WTC11 (cell line): ENCODE measurements around the gene SLC49A3. TPM values are rescaled to one million over a fixed set of nuclear protein-coding genes. Genes with fewer than 3 reads are reported as not detected.

ENCODE experiments used
- ATAC-seq: fragments of 200-7000 bp; cut with Tn5 transposase; 2 replicates; pipeline ENCODE4 v1.10.0; 2021; ENCODE audit warnings: mild to moderate bottlenecking, moderate library complexity
- CTCF ChIA-PET: fragments of 300-600 bp; sonication (Branson Sonifier 250); formaldehyde crosslinking; loops from one replicate; lab custom pipeline; 2021; ENCODE audit warnings: antibody characterized with exemption; lab: Charles Lee
- POLR2A ChIA-PET: fragments of 350-600 bp; sonication (Branson Sonifier 250); formaldehyde crosslinking; loops from one replicate; lab custom pipeline; 2021; ENCODE audit warnings: antibody characterized with exemption; lab: Charles Lee
- DNase-seq: peaks from one replicate; pipeline ENCODE4 v3.0.0; 2021; ENCODE audit warnings: low spot score
- H3K27ac Mint-ChIP-seq: 2 replicates; pipeline ENCODE4 v1.8.0; 2021; ENCODE audit warnings: mixed read lengths
- H3K27me3 Mint-ChIP-seq: 2 replicates; pipeline ENCODE4 v1.8.0; 2021; ENCODE audit warnings: low read depth, mild to moderate bottlenecking, moderate library complexity, mixed read lengths
- H3K36me3 Mint-ChIP-seq: 2 replicates; pipeline ENCODE4 v1.8.0; 2021; ENCODE audit warnings: mixed read lengths
- H3K4me1 Mint-ChIP-seq: 2 replicates; pipeline ENCODE4 v1.8.0; 2022; ENCODE audit warnings: mixed read lengths
- H3K4me3 Mint-ChIP-seq: 2 replicates; pipeline ENCODE4 v1.8.0; 2021; ENCODE audit warnings: mild to moderate bottlenecking, moderate library complexity, mixed read lengths
- H3K9me3 Mint-ChIP-seq: 2 replicates; pipeline ENCODE4 v1.8.0; 2021; ENCODE audit warnings: mixed read lengths
- ARID4B ChIP-seq: sonication (generic); formaldehyde crosslinking; IDR thresholded peaks from 2 replicates; pipeline ENCODE4 v1.8.0; 2023; ENCODE audit warnings: missing genetic modification reagents, mild to moderate bottlenecking, borderline replicate concordance
- CDX4 ChIP-seq: fragments of 250-450 bp; sonication (Bioruptor Pico); IDR thresholded peaks from 2 replicates; pipeline ENCODE4 v1.9.0; 2021; ENCODE audit warnings: moderate library complexity, mild to moderate bottlenecking, inconsistent platforms, borderline replicate concordance
- CREB1 ChIP-seq: sonication (generic); formaldehyde crosslinking; IDR thresholded peaks from 2 replicates; pipeline ENCODE4 v1.8.0; 2023; ENCODE audit warnings: mild to moderate bottlenecking, missing genetic modification reagents
- ELF4 ChIP-seq: sonication (generic); formaldehyde crosslinking; IDR thresholded peaks from 2 replicates; pipeline ENCODE4 v1.8.1; 2022; ENCODE audit warnings: low read depth, mild to moderate bottlenecking, moderate library complexity, missing genetic modification reagents
- FOXJ3 ChIP-seq: sonication (generic); formaldehyde crosslinking; IDR thresholded peaks from 2 replicates; pipeline ENCODE4 v1.9.0; 2021; ENCODE audit warnings: missing genetic modification reagents, mild to moderate bottlenecking, borderline replicate concordance
- FOXK1 ChIP-seq: sonication (generic); formaldehyde crosslinking; IDR thresholded peaks from 2 replicates; pipeline ENCODE4 v1.8.0; 2022; ENCODE audit warnings: mild to moderate bottlenecking, moderate library complexity, missing genetic modification reagents
- FOXP1 ChIP-seq: sonication (generic); formaldehyde crosslinking; IDR thresholded peaks from 2 replicates; pipeline ENCODE4 v1.8.0; 2022; ENCODE audit warnings: missing genetic modification reagents, mild to moderate bottlenecking, moderate library complexity, borderline replicate concordance
- JAZF1 ChIP-seq: fragments of 250-450 bp; sonication (Bioruptor Pico); IDR thresholded peaks from 2 replicates; pipeline ENCODE4 v1.9.0; 2021; ENCODE audit warnings: moderate library complexity, mild to moderate bottlenecking, inconsistent platforms
- MAX ChIP-seq: sonication (generic); formaldehyde crosslinking; IDR thresholded peaks from 2 replicates; pipeline ENCODE4 v1.8.0; 2022; ENCODE audit warnings: mild to moderate bottlenecking, missing genetic modification reagents
- NFYB ChIP-seq: sonication (generic); formaldehyde crosslinking; conservative IDR thresholded peaks from 2 replicates; pipeline ENCODE4 v1.8.0; 2022; ENCODE audit warnings: low read depth, missing genetic modification reagents
- RORB ChIP-seq: fragments of 250-450 bp; sonication (Bioruptor Pico); IDR thresholded peaks from 2 replicates; pipeline ENCODE4 v1.9.0; 2021; ENCODE audit warnings: mild to moderate bottlenecking
- SMAD3 ChIP-seq: sonication (generic); formaldehyde crosslinking; IDR thresholded peaks from 2 replicates; pipeline ENCODE4 v1.8.0; 2022; ENCODE audit warnings: missing genetic modification reagents, mild to moderate bottlenecking, borderline replicate concordance
- TCF7 ChIP-seq: sonication (generic); formaldehyde crosslinking; IDR thresholded peaks from 2 replicates; pipeline ENCODE4 v1.8.0; 2022; ENCODE audit warnings: mild to moderate bottlenecking, low read depth, missing genetic modification reagents, moderate library complexity
- TEAD1 ChIP-seq: sonication (generic); formaldehyde crosslinking; IDR thresholded peaks from 2 replicates; pipeline ENCODE4 v1.8.0; 2022; ENCODE audit warnings: mild to moderate bottlenecking, missing genetic modification reagents
- ZNF138 ChIP-seq: sonication (generic); formaldehyde crosslinking; conservative IDR thresholded peaks from 2 replicates; pipeline ENCODE4 v1.8.1; 2022; ENCODE audit warnings: mild to moderate bottlenecking, moderate library complexity, missing genetic modification reagents
- ZNF232 ChIP-seq: sonication (generic); formaldehyde crosslinking; IDR thresholded peaks from 2 replicates; pipeline ENCODE4 v1.8.0; 2022; ENCODE audit warnings: mild to moderate bottlenecking, missing genetic modification reagents
- ZNF281 ChIP-seq: sonication (generic); formaldehyde crosslinking; IDR thresholded peaks from 2 replicates; pipeline ENCODE4 v1.8.0; 2023; ENCODE audit warnings: mild to moderate bottlenecking, missing genetic modification reagents
- total RNA-seq: library from RNA; stranded (reverse); gene quantifications from 3 replicates; pipeline ENCODE4 v1.2.3, GENCODE V29; 2021
- TF ChIP-seq, protein P1 (sequence below): sonication (generic); formaldehyde crosslinking; IDR thresholded peaks from 2 replicates; pipeline ENCODE4 v1.8.0; 2022; ENCODE audit warnings: mild to moderate bottlenecking, missing genetic modification reagents
- TF ChIP-seq, protein P2 (sequence below): fragments of 250-450 bp; sonication (Bioruptor Pico); conservative IDR thresholded peaks from 2 replicates; pipeline ENCODE4 v1.9.0; 2021; ENCODE audit warnings: mild to moderate bottlenecking
- TF ChIP-seq, protein P3 (sequence below): sonication (generic); formaldehyde crosslinking; IDR thresholded peaks from 2 replicates; pipeline ENCODE4 v1.8.1; 2022; ENCODE audit warnings: low read depth, mild to moderate bottlenecking, moderate library complexity, missing genetic modification reagents, borderline replicate concordance
- TF ChIP-seq, protein P4 (sequence below): sonication (generic); formaldehyde crosslinking; IDR thresholded peaks from 2 replicates; pipeline ENCODE4 v1.8.1; 2023; ENCODE audit warnings: mild to moderate bottlenecking, missing genetic modification reagents, moderate library complexity

Gene SLC49A3
- total RNA-seq, 1 experiment from 2014 or later, result 5.8 TPM

GRCh38 chr4:687971-688853 lies 739 bp downstream of the SLC49A3 start:
- peak overlapping the region; percentile 47 for H3K4me3 Mint-ChIP-seq
- H3K9me3 Mint-ChIP-seq, result no peaks in the 10 kb centered on the region
- TF ChIP-seq ZNF138 (CRISPR knock-in tag) (no peak), ELF4 (CRISPR knock-in tag) (no peak), MAX (CRISPR knock-in tag) (peak; percentile 98), SMAD3 (peak; percentile 50; the same call in 1 of the 2 replicates), CDX4 (CRISPR knock-in tag) (no peak), TEAD1 (CRISPR knock-in tag) (no peak), FOXP1 (CRISPR knock-in tag) (0 out of 2 replicates have a peak, but pooled peaks have one; percentile 39), RORB (CRISPR knock-in tag) (no peak), JAZF1 (CRISPR knock-in tag) (no peak), ARID4B (CRISPR knock-in tag) (peak; percentile 73; the same call in 1 of the 2 replicates), FOXK1 (CRISPR knock-in tag) (no peak), FOXJ3 (CRISPR knock-in tag) (no peak), ZNF232 (CRISPR knock-in tag) (peak; percentile 62; the same call in 1 of the 2 replicates), ZNF281 (CRISPR knock-in tag) (0 out of 2 replicates have a peak, but pooled peaks have one; percentile 73), TCF7 (CRISPR knock-in tag) (no peak), NFYB (CRISPR knock-in tag) (no peak), CREB1 (CRISPR knock-in tag) (peak; percentile 60; the same call in 1 of the 2 replicates)
- TF ChIP-seq, protein P1, sequence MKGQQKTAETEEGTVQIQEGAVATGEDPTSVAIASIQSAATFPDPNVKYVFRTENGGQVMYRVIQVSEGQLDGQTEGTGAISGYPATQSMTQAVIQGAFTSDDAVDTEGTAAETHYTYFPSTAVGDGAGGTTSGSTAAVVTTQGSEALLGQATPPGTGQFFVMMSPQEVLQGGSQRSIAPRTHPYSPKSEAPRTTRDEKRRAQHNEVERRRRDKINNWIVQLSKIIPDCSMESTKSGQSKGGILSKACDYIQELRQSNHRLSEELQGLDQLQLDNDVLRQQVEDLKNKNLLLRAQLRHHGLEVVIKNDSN, result peak; percentile 64; the same call in 1 of the 2 replicates
- TF ChIP-seq, protein P2, sequence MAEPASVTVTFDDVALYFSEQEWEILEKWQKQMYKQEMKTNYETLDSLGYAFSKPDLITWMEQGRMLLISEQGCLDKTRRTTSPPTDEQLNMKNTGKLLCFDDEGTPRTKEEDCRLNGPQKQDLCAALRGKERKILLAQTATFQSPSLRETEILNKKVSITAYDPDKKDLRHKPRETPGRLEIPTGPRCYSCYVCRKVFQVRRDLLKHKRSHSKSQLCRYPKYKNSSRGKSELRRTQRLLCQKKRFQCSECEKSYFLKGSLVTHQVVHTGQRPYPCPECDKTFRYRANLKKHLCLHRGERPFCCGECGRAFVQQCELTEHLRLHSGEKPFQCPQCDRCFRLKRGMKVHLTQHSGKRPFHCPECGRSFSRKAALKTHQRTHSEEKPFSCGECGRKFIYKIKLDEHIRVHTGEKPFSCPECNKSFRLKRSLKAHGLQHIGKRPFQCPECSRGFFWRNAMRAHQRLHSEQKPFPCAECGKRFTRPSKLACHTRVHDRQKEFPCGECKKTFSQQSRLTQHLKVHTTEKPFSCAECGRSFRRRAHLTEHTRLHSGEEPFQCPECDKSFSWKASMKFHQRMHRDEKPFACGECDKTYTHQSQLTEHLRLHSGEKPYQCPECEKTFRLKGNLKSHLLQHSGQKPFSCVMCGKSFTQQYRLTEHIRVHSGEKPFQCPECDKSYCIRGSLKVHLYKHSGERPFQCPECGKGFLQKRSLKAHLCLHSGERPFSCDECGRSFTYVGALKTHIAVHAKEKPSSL (CRISPR knock-in tag), result no peak
- TF ChIP-seq, protein P3, sequence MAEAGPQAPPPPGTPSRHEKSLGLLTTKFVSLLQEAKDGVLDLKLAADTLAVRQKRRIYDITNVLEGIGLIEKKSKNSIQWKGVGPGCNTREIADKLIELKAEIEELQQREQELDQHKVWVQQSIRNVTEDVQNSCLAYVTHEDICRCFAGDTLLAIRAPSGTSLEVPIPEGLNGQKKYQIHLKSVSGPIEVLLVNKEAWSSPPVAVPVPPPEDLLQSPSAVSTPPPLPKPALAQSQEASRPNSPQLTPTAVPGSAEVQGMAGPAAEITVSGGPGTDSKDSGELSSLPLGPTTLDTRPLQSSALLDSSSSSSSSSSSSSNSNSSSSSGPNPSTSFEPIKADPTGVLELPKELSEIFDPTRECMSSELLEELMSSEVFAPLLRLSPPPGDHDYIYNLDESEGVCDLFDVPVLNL (CRISPR knock-in tag), result no peak
- TF ChIP-seq, protein P4, sequence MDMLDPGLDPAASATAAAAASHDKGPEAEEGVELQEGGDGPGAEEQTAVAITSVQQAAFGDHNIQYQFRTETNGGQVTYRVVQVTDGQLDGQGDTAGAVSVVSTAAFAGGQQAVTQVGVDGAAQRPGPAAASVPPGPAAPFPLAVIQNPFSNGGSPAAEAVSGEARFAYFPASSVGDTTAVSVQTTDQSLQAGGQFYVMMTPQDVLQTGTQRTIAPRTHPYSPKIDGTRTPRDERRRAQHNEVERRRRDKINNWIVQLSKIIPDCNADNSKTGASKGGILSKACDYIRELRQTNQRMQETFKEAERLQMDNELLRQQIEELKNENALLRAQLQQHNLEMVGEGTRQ (CRISPR knock-in tag), result peak; percentile 45; the same call in 1 of the 2 replicates

More at GRCh38 chr4:687971-688853, 739 bp downstream of the SLC49A3 start:
- ATAC-seq (peak; percentile 62), DNase-seq (peak; percentile 71)
- H3K27ac Mint-ChIP-seq, result no peak overlapping the region
- H3K36me3 Mint-ChIP-seq, result no peaks in the 10 kb centered on the region
- peaks cover 24% of the 10 kb centered on the region for H3K4me1 Mint-ChIP-seq
- ChIA-PET POLR2A (no interaction called here), CTCF (interaction anchor here (1.9 kb wide), 1 partner anchor 12 kb away, joined by 6 read pairs; no protein-coding TSS in a partner anchor)
- H3K27me3 Mint-ChIP-seq, result peaks cover 5% of the 10 kb centered on the region
